Measurements from ENCODE around the gene NTSR1.

GRCh38 chr20:62788607-62789006, 80.0 kb downstream of the NTSR1 start:
- TF ChIP-seq CTCF (IDR thresholded peaks at IDR 0.05): no peak
- TF ChIP-seq POLR2AphosphoS5 (IDR thresholded peaks at IDR 0.05): no peak
